ENCODE measurements around the gene GXYLT2. TPM values are rescaled to one million over a fixed set of nuclear protein-coding genes. Genes with fewer than 3 reads are reported as not detected.

The GXYLT2 gene
- total RNA-seq, 3 donors from 2014 or later = 5.3 to 12.5 (median 6.1) TPM

DNA sequence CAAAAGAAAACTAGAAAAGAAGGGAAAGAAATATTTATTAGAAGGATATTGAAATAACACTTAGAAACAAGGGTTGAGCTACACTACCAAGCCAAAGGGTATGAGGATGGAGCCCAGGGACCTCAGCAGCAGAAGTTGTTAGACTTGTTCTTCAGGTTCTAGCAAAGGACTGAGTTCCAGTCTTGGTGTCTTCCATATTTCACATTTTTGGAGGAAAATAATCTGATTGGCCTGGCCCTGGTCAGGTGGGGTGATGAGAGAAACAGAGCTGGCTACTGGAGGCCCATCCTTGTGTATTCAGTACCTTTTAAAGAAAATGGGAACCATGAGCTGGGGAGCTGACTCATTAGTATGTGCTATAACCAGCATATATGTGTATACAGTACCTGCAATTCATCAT, 137.0 kb downstream of the GXYLT2 start:
- peaks cover 27% of the 10 kb centered on the region for H3K4me1 ChIP-seq (ENCODE audit: low read depth)
- H3K4me3 ChIP-seq = no peak overlapping the region
- intact Hi-C loops (cut with DNase I, micrococcal nuclease) = no loop called here
- no peaks in the 10 kb centered on the region for H3K36me3 ChIP-seq (ENCODE audit: low read depth)
- ATAC-seq (peak; percentile 30), DNase-seq (no peak)
- no peaks in the 10 kb centered on the region for H3K9me3 ChIP-seq
- TF ChIP-seq CTCF (IDR thresholded peaks at IDR 0.05) = no peak

DNA sequence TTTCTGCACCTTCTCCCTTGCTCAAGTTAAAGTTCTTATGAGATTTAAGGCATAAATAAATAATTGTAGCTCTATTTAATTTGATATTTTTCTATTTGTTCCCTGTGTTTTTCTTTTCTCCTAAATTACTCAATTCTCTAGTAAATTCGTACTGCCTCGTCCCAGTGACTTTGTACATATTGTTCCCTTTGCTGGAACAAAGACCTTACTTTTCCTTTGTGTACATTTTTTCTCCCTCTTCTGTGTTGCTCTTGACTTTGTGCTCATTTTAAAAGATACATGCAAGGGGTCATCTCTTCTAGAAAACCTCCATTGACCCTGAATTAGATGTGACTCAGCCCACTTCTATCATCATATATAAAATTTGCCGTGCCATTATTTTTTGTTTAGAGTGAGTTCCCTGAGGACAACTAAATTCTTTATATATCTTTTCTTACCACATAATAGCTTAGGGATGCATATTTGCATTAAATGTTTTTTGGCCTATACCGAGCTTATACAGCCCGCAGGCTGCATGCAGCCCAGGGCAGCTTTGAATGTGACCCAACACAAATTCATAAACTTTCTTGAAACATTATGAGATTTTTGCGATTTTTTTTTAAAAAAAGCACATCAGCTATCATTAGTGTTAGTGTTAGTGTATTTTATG, 138.4 kb downstream of the GXYLT2 start:
- peaks cover 27% of the 10 kb centered on the region for H3K4me1 ChIP-seq (ENCODE audit: low read depth)
- peak; percentile 12 for ATAC-seq
- DNase-seq = no peak
- H3K36me3 ChIP-seq (ENCODE audit: low read depth) = no peaks in the 10 kb centered on the region
- no peaks in the 10 kb centered on the region for H3K9me3 ChIP-seq
- no peak overlapping the region for H3K4me3 ChIP-seq
- intact Hi-C loops (cut with DNase I, micrococcal nuclease) = no loop called here
- TF ChIP-seq CTCF (IDR thresholded peaks at IDR 0.05) = no peak

Other genes with a start within 250 kb of the GXYLT2 start
- 10 to 100 TPM; 18.1 to 31.6 (median 21.4) TPM for gene SHQ1, start 39.6 kb upstream of the GXYLT2 start, total RNA-seq
- 10 to 100 TPM; 71.5 to 77.5 (median 75.3) TPM for gene PPP4R2, start 108.8 kb downstream of the GXYLT2 start, total RNA-seq
- 1 to 10 TPM; 4.3 to 5.7 (median 4.8) TPM for gene EBLN2, start 173.6 kb downstream of the GXYLT2 start, total RNA-seq